Mammary epithelial cell (primary cell): ENCODE data around the gene SHISA5.

Experiments
- EZH2 ChIP-seq: IDR thresholded peaks from 2 replicates; pipeline ENCODE4 v1.6.1; 2012; ENCODE audit warnings: low read length, inconsistent platforms, borderline replicate concordance
- TF ChIP-seq, protein P1 (sequence below), 2 donors: IDR thresholded peaks in 1 of 2; conservative IDR thresholded peaks in 1 of 2; 2 replicates each; pipeline ENCODE4 v1.5.1; 2011 to 2012; ENCODE audit warnings: inconsistent platforms in 2 of 2, low read length in 2 of 2, mild to moderate bottlenecking in 2 of 2, control low read depth in 1 of 2, low read depth in 1 of 2; ENCODE audit not compliant: insufficient read depth in 1 of 2; ENCODE audit errors: extremely low read depth in 1 of 2

- TF ChIP-seq, protein P1, sequence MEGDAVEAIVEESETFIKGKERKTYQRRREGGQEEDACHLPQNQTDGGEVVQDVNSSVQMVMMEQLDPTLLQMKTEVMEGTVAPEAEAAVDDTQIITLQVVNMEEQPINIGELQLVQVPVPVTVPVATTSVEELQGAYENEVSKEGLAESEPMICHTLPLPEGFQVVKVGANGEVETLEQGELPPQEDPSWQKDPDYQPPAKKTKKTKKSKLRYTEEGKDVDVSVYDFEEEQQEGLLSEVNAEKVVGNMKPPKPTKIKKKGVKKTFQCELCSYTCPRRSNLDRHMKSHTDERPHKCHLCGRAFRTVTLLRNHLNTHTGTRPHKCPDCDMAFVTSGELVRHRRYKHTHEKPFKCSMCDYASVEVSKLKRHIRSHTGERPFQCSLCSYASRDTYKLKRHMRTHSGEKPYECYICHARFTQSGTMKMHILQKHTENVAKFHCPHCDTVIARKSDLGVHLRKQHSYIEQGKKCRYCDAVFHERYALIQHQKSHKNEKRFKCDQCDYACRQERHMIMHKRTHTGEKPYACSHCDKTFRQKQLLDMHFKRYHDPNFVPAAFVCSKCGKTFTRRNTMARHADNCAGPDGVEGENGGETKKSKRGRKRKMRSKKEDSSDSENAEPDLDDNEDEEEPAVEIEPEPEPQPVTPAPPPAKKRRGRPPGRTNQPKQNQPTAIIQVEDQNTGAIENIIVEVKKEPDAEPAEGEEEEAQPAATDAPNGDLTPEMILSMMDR (conservative IDR thresholded peaks at IDR 0.05 in 1 of 2, IDR thresholded peaks at IDR 0.05 in 1 of 2; ENCODE audit: extremely low read depth in 1 of 2, insufficient read depth in 1 of 2, low read depth in 1 of 2, low read length in 2 of 2), result no peak
- TF ChIP-seq EZH2, result no peak
Measured at GRCh38 chr3:48434591-48435222, 69.3 kb downstream of the SHISA5 start.
